GM23338 (cell line): Measurements from ENCODE around the gene CAAP1. TPM values are rescaled to one million over a fixed set of nuclear protein-coding genes. Genes with fewer than 3 reads are reported as not detected.

Experiments used
- ATAC-seq: fragments of 200-7000 bp; cut with Tn5 transposase; 3 replicates; pipeline ENCODE4 v1.9.1; 2020
- DNase-seq: peaks from one replicate; pipeline ENCODE4 v3.0.0-alpha.2; 2015; ENCODE audit warnings: low spot score
- H2AFZ ChIP-seq: fragments of 200-600 bp; sonication (generic); 2 replicates; pipeline ENCODE4 v1.8.0; 2016; ENCODE audit warnings: antibody characterized with exemption, mild to moderate bottlenecking, moderate library complexity
- H3F3A ChIP-seq: fragments of 200-600 bp; sonication (generic); replicated peaks from 2 replicates; pipeline ENCODE4 v1.8.0; 2017; ENCODE audit warnings: antibody characterized with exemption, mixed run types, low read depth
- H3K27ac ChIP-seq: fragments of 200-600 bp; sonication (generic); 2 replicates; pipeline ENCODE4 v1.6.1; 2016; ENCODE audit warnings: low read depth
- H3K27me3 ChIP-seq: fragments of 200-600 bp; sonication (generic); 2 replicates; pipeline ENCODE4 v1.8.0; 2016; ENCODE audit warnings: mild to moderate bottlenecking, mixed run types, moderate library complexity; ENCODE audit not compliant: insufficient read depth
- H3K36me3 ChIP-seq: fragments of 200-600 bp; sonication (generic); 2 replicates; pipeline ENCODE4 v1.8.0; 2016; ENCODE audit warnings: mild to moderate bottlenecking; ENCODE audit not compliant: insufficient read depth
- H3K4me1 ChIP-seq: fragments of 200-600 bp; sonication (generic); 2 replicates; pipeline ENCODE4 v1.8.0; 2016; ENCODE audit warnings: mild to moderate bottlenecking, moderate library complexity; ENCODE audit not compliant: insufficient read depth
- H3K4me2 ChIP-seq: fragments of 200-600 bp; sonication (generic); 2 replicates; pipeline ENCODE4 v1.7.1; 2017; ENCODE audit warnings: mixed run types
- H3K4me3 ChIP-seq: fragments of 200-600 bp; sonication (generic); 2 replicates; pipeline ENCODE4 v1.6.1; 2016; ENCODE audit warnings: mixed run types
- H3K79me2 ChIP-seq: fragments of 200-600 bp; sonication (generic); replicated peaks from 2 replicates; pipeline ENCODE4 v1.8.0; 2017; ENCODE audit warnings: mild to moderate bottlenecking; ENCODE audit not compliant: insufficient read depth
- H3K9me2 ChIP-seq: fragments of 200-600 bp; sonication (generic); 2 replicates; pipeline ENCODE4 v1.8.0; 2017; ENCODE audit not compliant: insufficient read depth
- H4K20me1 ChIP-seq: fragments of 200-600 bp; sonication (generic); replicated peaks from 2 replicates; pipeline ENCODE4 v1.8.0; 2017; ENCODE audit warnings: mild to moderate bottlenecking; ENCODE audit not compliant: insufficient read depth
- H3K27ac Mint-ChIP-seq: 2 replicates; pipeline ENCODE4 v1.8.0; 2020; ENCODE audit warnings: inconsistent platforms, mild to moderate bottlenecking, moderate library complexity, mixed read lengths
- H3K27me3 Mint-ChIP-seq: 3 replicates; pipeline ENCODE4 v1.8.0; 2022; ENCODE audit warnings: low read depth, mild to moderate bottlenecking, moderate library complexity, mixed read lengths, inconsistent platforms; ENCODE audit not compliant: insufficient read depth, poor library complexity
- H3K36me3 Mint-ChIP-seq: 3 replicates; pipeline ENCODE4 v1.8.0; 2021; ENCODE audit warnings: low read depth, mild to moderate bottlenecking, inconsistent platforms, moderate library complexity, mixed read lengths
- H3K4me1 Mint-ChIP-seq: 3 replicates; pipeline ENCODE4 v1.8.0; 2020; ENCODE audit warnings: mild to moderate bottlenecking, inconsistent platforms, mixed read lengths
- H3K4me3 Mint-ChIP-seq: 3 replicates; pipeline ENCODE4 v1.8.0; 2021; ENCODE audit warnings: moderate library complexity, mild to moderate bottlenecking, inconsistent platforms, mixed read lengths
- H3K9me3 Mint-ChIP-seq: 3 replicates; pipeline ENCODE4 v1.8.0; 2020; ENCODE audit warnings: moderate library complexity, mild to moderate bottlenecking, inconsistent platforms, mixed read lengths
- CREB1 ChIP-seq: fragments of 250-450 bp; sonication (Bioruptor Pico); IDR thresholded peaks from 2 replicates; pipeline ENCODE4 v1.5.0; 2020; ENCODE audit warnings: low read depth, mild to moderate bottlenecking, moderate library complexity
- EZH2 ChIP-seq: fragments of 200-600 bp; sonication (generic); IDR thresholded peaks from one replicate; pipeline ENCODE4 v1.8.0; 2017; ENCODE audit warnings: antibody characterized with exemption, mild to moderate bottlenecking, low read depth; ENCODE audit not compliant: unreplicated experiment
- EZH2phosphoT487 ChIP-seq: fragments of 200-600 bp; sonication (generic); IDR thresholded peaks from one replicate; pipeline ENCODE4 v1.8.1; 2018; ENCODE audit warnings: antibody characterized with exemption; ENCODE audit not compliant: unreplicated experiment
- JUNB ChIP-seq: IDR thresholded peaks from one replicate; pipeline ENCODE4 v1.6.1; 2016; ENCODE audit warnings: antibody characterized with exemption; ENCODE audit not compliant: unreplicated experiment
- NANOG ChIP-seq: IDR thresholded peaks from 2 replicates; pipeline ENCODE4 v1.6.1; 2016; ENCODE audit warnings: antibody characterized with exemption, borderline replicate concordance
- POLR2AphosphoS5 ChIP-seq: IDR thresholded peaks from 2 replicates; pipeline ENCODE4 v1.6.1; 2016; ENCODE audit warnings: antibody characterized with exemption, low read depth
- STAT1 ChIP-seq: IDR thresholded peaks from one replicate; pipeline ENCODE4 v1.6.1; 2016; ENCODE audit warnings: antibody characterized with exemption; ENCODE audit not compliant: unreplicated experiment
- ZNF331 ChIP-seq: fragments of 250-450 bp; sonication (Bioruptor Pico); IDR thresholded peaks from 2 replicates; pipeline ENCODE4 v1.5.0; 2020; ENCODE audit warnings: low read depth, mild to moderate bottlenecking, moderate library complexity
- polyA plus RNA-seq: library from polyadenylated mRNA; unstranded; fragments of >200 nt; fragmentation: Nextera tagmentation; extraction: Ambion mirVana; gene quantifications from 2 replicates; pipeline ENCODE4 v1.2.1, GENCODE V29; 2016
- total RNA-seq: library from RNA; depleted of rRNA; stranded (reverse); fragments of >200 nt; shearing (Covaris generic); gene quantifications from 2 replicates; pipeline ENCODE4 v1.2.3, GENCODE V29; 2014
- TF ChIP-seq, protein P1 (sequence below): IDR thresholded peaks from 2 replicates; pipeline ENCODE4 v1.6.1; 2016; ENCODE audit warnings: antibody characterized with exemption
- TF ChIP-seq, protein P2 (sequence below): IDR thresholded peaks from one replicate; pipeline ENCODE4 v1.6.1; 2018; ENCODE audit warnings: antibody characterized with exemption; ENCODE audit not compliant: unreplicated experiment
- TF ChIP-seq, protein P3 (sequence below): fragments of 250-450 bp; sonication (Bioruptor Pico); IDR thresholded peaks from 2 replicates; pipeline ENCODE4 v1.5.0; 2020; ENCODE audit warnings: mild to moderate bottlenecking, moderate library complexity
- TF ChIP-seq, protein P4 (sequence below), 2 experiments: fragments of 200-600 bp in 1 of 2; sonication (generic) in 1 of 2; conservative IDR thresholded peaks; 2 replicates each; pipeline versions ENCODE4 v1.5.1 to v1.6.1; 2016 to 2017; ENCODE audit warnings: antibody characterized with exemption in 2 of 2, low read depth in 2 of 2, mild to moderate bottlenecking in 2 of 2, moderate library complexity in 1 of 2

The CAAP1 gene
- total and polyA plus RNA-seq, 2 experiments from 2014 or later: 47.9 to 59.7 TPM

DNA sequence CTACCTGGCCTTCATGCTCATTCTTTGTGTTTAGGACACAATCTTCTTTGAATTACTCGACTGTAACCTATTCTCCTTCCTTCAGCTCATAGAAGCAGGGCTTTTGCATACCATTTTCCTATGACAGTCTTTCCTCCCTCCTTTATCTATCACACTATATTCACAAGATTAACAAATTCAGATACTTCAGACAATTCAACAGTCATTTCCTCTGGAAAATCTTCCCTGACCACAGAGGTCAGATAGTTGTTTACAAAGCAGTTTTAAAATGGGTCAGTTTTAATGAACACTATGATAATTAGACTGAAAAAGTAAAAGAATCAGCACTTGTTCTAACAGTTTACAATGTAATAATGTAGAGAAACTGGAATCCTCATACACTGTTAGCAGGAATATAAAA is 4.3 kb downstream of the CAAP1 start (continued):
- TF ChIP-seq, protein P1, sequence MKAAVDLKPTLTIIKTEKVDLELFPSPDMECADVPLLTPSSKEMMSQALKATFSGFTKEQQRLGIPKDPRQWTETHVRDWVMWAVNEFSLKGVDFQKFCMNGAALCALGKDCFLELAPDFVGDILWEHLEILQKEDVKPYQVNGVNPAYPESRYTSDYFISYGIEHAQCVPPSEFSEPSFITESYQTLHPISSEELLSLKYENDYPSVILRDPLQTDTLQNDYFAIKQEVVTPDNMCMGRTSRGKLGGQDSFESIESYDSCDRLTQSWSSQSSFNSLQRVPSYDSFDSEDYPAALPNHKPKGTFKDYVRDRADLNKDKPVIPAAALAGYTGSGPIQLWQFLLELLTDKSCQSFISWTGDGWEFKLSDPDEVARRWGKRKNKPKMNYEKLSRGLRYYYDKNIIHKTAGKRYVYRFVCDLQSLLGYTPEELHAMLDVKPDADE: no peak

DNA sequence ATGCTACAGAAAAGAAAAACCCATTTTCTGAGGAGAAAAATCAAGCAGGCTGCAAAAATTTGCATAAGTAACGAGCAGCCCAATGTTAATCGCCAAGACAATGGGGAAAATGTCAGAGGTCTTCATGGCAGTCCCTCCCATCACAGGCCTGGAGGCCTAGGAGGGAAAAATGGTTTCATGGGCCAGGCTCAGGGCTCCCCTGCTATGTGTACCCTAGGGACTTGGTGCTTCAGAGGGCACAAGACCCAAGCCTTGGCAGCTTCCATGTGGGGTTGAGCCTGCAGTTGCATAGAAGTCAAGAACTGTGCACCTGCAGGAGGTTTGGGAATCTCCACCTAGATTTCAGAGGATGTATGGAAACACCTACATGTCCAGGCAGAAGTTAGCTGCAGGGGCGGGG is 10.4 kb downstream of the CAAP1 start:
- Histone ChIP-seq H3K27me3 (no peaks in the 10 kb centered on the region), H2AFZ (no peak overlapping the region), H3K9me2 (no peaks in the 10 kb centered on the region), H3K27ac (no peak overlapping the region), H3K4me3 (no peak overlapping the region), H3K36me3 (peaks cover 57% of the 10 kb centered on the region), H3F3A (no peaks in the 10 kb centered on the region), H4K20me1 (0 out of 2 replicates have a peak, but pooled peaks cover 1% of the 10 kb centered on the region), H3K4me2 (no peak overlapping the region), H3K4me1 (no peaks in the 10 kb centered on the region), H3K79me2 (peaks cover 20% of the 10 kb centered on the region)
- ATAC-seq (no peak), DNase-seq (no peak)
- Mint-ChIP-seq H3K4me1 (no peaks in the 10 kb centered on the region), H3K36me3 (peaks cover 90% of the 10 kb centered on the region), H3K27me3 (peaks cover 4% of the 10 kb centered on the region), H3K4me3 (no peak overlapping the region), H3K9me3 (peaks cover 27% of the 10 kb centered on the region), H3K27ac (no peak overlapping the region)
- TF ChIP-seq JUNB (no peak), ZNF331 (CRISPR knock-in tag) (no peak), EZH2 (no peak), CREB1 (CRISPR knock-in tag) (no peak), EZH2phosphoT487 (no peak), POLR2AphosphoS5 (no peak), STAT1 (no peak), NANOG (no peak)
- TF ChIP-seq, protein P2, sequence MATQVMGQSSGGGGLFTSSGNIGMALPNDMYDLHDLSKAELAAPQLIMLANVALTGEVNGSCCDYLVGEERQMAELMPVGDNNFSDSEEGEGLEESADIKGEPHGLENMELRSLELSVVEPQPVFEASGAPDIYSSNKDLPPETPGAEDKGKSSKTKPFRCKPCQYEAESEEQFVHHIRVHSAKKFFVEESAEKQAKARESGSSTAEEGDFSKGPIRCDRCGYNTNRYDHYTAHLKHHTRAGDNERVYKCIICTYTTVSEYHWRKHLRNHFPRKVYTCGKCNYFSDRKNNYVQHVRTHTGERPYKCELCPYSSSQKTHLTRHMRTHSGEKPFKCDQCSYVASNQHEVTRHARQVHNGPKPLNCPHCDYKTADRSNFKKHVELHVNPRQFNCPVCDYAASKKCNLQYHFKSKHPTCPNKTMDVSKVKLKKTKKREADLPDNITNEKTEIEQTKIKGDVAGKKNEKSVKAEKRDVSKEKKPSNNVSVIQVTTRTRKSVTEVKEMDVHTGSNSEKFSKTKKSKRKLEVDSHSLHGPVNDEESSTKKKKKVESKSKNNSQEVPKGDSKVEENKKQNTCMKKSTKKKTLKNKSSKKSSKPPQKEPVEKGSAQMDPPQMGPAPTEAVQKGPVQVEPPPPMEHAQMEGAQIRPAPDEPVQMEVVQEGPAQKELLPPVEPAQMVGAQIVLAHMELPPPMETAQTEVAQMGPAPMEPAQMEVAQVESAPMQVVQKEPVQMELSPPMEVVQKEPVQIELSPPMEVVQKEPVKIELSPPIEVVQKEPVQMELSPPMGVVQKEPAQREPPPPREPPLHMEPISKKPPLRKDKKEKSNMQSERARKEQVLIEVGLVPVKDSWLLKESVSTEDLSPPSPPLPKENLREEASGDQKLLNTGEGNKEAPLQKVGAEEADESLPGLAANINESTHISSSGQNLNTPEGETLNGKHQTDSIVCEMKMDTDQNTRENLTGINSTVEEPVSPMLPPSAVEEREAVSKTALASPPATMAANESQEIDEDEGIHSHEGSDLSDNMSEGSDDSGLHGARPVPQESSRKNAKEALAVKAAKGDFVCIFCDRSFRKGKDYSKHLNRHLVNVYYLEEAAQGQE: no peak
- TF ChIP-seq, protein P1: no peak
- TF ChIP-seq, protein P3, sequence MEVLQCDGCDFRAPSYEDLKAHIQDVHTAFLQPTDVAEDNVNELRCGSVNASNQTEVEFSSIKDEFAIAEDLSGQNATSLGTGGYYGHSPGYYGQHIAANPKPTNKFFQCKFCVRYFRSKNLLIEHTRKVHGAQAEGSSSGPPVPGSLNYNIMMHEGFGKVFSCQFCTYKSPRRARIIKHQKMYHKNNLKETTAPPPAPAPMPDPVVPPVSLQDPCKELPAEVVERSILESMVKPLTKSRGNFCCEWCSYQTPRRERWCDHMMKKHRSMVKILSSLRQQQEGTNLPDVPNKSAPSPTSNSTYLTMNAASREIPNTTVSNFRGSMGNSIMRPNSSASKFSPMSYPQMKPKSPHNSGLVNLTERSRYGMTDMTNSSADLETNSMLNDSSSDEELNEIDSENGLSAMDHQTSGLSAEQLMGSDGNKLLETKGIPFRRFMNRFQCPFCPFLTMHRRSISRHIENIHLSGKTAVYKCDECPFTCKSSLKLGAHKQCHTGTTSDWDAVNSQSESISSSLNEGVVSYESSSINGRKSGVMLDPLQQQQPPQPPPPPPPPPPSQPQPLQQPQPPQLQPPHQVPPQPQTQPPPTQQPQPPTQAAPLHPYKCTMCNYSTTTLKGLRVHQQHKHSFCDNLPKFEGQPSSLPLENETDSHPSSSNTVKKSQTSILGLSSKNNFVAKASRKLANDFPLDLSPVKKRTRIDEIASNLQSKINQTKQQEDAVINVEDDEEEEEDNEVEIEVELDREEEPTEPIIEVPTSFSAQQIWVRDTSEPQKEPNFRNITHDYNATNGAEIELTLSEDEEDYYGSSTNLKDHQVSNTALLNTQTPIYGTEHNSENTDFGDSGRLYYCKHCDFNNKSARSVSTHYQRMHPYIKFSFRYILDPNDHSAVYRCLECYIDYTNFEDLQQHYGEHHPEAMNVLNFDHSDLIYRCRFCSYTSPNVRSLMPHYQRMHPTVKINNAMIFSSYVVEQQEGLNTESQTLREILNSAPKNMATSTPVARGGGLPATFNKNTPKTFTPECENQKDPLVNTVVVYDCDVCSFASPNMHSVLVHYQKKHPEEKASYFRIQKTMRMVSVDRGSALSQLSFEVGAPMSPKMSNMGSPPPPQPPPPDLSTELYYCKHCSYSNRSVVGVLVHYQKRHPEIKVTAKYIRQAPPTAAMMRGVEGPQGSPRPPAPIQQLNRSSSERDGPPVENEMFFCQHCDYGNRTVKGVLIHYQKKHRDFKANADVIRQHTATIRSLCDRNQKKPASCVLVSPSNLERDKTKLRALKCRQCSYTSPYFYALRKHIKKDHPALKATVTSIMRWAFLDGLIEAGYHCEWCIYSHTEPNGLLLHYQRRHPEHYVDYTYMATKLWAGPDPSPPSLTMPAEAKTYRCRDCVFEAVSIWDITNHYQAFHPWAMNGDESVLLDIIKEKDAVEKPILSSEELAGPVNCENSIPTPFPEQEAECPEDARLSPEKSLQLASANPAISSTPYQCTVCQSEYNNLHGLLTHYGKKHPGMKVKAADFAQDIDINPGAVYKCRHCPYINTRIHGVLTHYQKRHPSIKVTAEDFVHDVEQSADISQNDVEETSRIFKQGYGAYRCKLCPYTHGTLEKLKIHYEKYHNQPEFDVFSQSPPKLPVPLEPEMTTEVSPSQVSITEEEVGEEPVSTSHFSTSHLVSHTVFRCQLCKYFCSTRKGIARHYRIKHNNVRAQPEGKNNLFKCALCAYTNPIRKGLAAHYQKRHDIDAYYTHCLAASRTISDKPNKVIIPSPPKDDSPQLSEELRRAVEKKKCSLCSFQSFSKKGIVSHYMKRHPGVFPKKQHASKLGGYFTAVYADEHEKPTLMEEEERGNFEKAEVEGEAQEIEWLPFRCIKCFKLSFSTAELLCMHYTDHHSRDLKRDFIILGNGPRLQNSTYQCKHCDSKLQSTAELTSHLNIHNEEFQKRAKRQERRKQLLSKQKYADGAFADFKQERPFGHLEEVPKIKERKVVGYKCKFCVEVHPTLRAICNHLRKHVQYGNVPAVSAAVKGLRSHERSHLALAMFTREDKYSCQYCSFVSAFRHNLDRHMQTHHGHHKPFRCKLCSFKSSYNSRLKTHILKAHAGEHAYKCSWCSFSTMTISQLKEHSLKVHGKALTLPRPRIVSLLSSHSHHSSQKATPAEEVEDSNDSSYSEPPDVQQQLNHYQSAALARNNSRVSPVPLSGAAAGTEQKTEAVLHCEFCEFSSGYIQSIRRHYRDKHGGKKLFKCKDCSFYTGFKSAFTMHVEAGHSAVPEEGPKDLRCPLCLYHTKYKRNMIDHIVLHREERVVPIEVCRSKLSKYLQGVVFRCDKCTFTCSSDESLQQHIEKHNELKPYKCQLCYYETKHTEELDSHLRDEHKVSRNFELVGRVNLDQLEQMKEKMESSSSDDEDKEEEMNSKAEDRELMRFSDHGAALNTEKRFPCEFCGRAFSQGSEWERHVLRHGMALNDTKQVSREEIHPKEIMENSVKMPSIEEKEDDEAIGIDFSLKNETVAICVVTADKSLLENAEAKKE (CRISPR knock-in tag): no peak
- TF ChIP-seq, protein P4, sequence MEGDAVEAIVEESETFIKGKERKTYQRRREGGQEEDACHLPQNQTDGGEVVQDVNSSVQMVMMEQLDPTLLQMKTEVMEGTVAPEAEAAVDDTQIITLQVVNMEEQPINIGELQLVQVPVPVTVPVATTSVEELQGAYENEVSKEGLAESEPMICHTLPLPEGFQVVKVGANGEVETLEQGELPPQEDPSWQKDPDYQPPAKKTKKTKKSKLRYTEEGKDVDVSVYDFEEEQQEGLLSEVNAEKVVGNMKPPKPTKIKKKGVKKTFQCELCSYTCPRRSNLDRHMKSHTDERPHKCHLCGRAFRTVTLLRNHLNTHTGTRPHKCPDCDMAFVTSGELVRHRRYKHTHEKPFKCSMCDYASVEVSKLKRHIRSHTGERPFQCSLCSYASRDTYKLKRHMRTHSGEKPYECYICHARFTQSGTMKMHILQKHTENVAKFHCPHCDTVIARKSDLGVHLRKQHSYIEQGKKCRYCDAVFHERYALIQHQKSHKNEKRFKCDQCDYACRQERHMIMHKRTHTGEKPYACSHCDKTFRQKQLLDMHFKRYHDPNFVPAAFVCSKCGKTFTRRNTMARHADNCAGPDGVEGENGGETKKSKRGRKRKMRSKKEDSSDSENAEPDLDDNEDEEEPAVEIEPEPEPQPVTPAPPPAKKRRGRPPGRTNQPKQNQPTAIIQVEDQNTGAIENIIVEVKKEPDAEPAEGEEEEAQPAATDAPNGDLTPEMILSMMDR (conservative IDR thresholded peaks at IDR 0.05; ENCODE audit: low read depth in 2 of 2): no peak
